K562 (cell line): ENCODE measurements around the gene C14orf39. TPM values are rescaled to one million over a fixed set of nuclear protein-coding genes. Genes with fewer than 3 reads are reported as not detected.

Experiments
- ATAC-seq: fragments of 200-7000 bp; cut with Tn5 transposase; 3 replicates; pipeline ENCODE4 v1.9.1; 2020; ENCODE audit warnings: moderate library complexity
- BruUV-seq: library from RNA; stranded (reverse); fragments of 400-500 nt; replicated peaks from 2 replicates; lab custom pipeline; 2021; lab: Mats Ljungman, UMichigan
- CTCF ChIA-PET: fragments of 300-600 bp; formaldehyde crosslinking; extraction: SDS; loops from one replicate; lab custom pipeline; 2021; ENCODE audit warnings: low intra/inter-chr PET ratio; lab: Yijun Ruan, JAX
- POLR2A ChIA-PET: fragments of 300-600, 350-650 bp; sonication (Branson Sonifier 250); formaldehyde crosslinking; extraction: SDS; loops from one replicate; lab custom pipeline; 2021; ENCODE audit warnings: antibody characterized with exemption, inconsistent platforms; lab: Yijun Ruan, JAX
- DNase-seq, 4 experiments: peaks; one replicate each; pipeline versions ENCODE4 v3.0.0 to v3.0.0-alpha.2; 2011 to 2018; ENCODE audit warnings: low spot score in 3 of 4, mixed read lengths in 3 of 4; ENCODE audit errors: extremely low read depth in 1 of 4
- FAIRE-seq: peaks from 2 replicates; lab custom pipeline; 2011; peaks lifted over from hg19 to GRCh38; lab: Jason Lieb, UNC
- H2AFZ ChIP-seq: 2 replicates; pipeline ENCODE4 v1.6.0; 2011; ENCODE audit warnings: low read depth, low read length, control low read depth, inconsistent platforms
- H3K27ac ChIP-seq: fragments of 200-600 bp; 3 replicates; pipeline ENCODE4 v1.8.0; 2011; ENCODE audit warnings: low read depth, mild to moderate bottlenecking, control low read depth, inconsistent platforms, low read length, moderate library complexity, mixed read lengths; ENCODE audit errors: extremely low read depth
- H3K27me3 ChIP-seq, 2 experiments: fragments of 300-600 bp in 1 of 2; 2 replicates in 1 of 2; 3 replicates in 1 of 2; pipeline versions ENCODE4 v1.6.0 to v1.8.0; 2011; ENCODE audit warnings: inconsistent platforms in 2 of 2, low read length in 2 of 2, mild to moderate bottlenecking in 1 of 2, mixed read lengths in 1 of 2, moderate library complexity in 1 of 2; ENCODE audit not compliant: control insufficient read depth in 2 of 2, insufficient read depth in 2 of 2
- H3K36me3 ChIP-seq: fragments of 300-600 bp; 3 replicates; pipeline ENCODE4 v1.8.0; 2011; ENCODE audit warnings: mild to moderate bottlenecking, low read length, inconsistent platforms; ENCODE audit not compliant: control insufficient read depth, insufficient read depth
- H3K4me1 ChIP-seq, 2 experiments: fragments of 200-600 bp in 1 of 2; replicated peaks in 1 of 2; 2 replicates in 1 of 2; 3 replicates in 1 of 2; pipeline versions ENCODE4 v1.5.1 to v1.8.0; 2011; ENCODE audit warnings: inconsistent platforms in 2 of 2, low read length in 2 of 2, mild to moderate bottlenecking in 1 of 2, mixed read lengths in 1 of 2, moderate library complexity in 1 of 2; ENCODE audit not compliant: control insufficient read depth in 2 of 2, insufficient read depth in 2 of 2
- H3K4me2 ChIP-seq: 2 replicates; pipeline ENCODE4 v1.6.1; 2011; ENCODE audit warnings: low read length, control low read depth, inconsistent platforms, mixed read lengths; ENCODE audit not compliant: insufficient read depth
- H3K4me3 ChIP-seq: fragments of 200-600 bp; sonication (generic), shearing (Covaris generic); 2 replicates; pipeline ENCODE4 v1.5.1; 2016; ENCODE audit warnings: control low read depth, inconsistent platforms
- H3K79me2 ChIP-seq: fragments of 200-600 bp; 3 replicates; pipeline ENCODE4 v1.8.0; 2011; ENCODE audit warnings: low read length, inconsistent platforms; ENCODE audit not compliant: control insufficient read depth, insufficient read depth
- H3K9ac ChIP-seq, 2 experiments: 2 replicates each; pipeline versions ENCODE4 v1.6.0 to v1.6.1; 2011; ENCODE audit warnings: low read depth in 2 of 2, low read length in 2 of 2, control low read depth in 1 of 2, inconsistent platforms in 1 of 2, mild to moderate bottlenecking in 1 of 2, mixed read lengths in 1 of 2; ENCODE audit not compliant: insufficient read depth in 1 of 2
- H3K9me1 ChIP-seq: one replicate; pipeline ENCODE4 v1.6.0; 2011; ENCODE audit warnings: inconsistent platforms, mild to moderate bottlenecking, low read length, moderate library complexity; ENCODE audit not compliant: control insufficient read depth, insufficient read depth
- H3K9me3 ChIP-seq: replicated peaks from 2 replicates; pipeline ENCODE4 v1.5.1; 2011; ENCODE audit warnings: low read depth, low read length, inconsistent platforms; ENCODE audit not compliant: control insufficient read depth, insufficient read depth
- H4K20me1 ChIP-seq: replicated peaks from 2 replicates; pipeline ENCODE4 v1.6.1; 2011; ENCODE audit warnings: low read length, inconsistent platforms, mixed read lengths; ENCODE audit not compliant: control insufficient read depth, insufficient read depth
- BCL6 ChIP-seq: fragments of 250-450 bp; sonication (Bioruptor Pico); IDR thresholded peaks from 2 replicates; pipeline ENCODE4 v1.4.0; 2020
- EZH2 ChIP-seq: IDR thresholded peaks from 2 replicates; pipeline ENCODE4 v1.6.1; 2012; ENCODE audit warnings: low read depth, mild to moderate bottlenecking, inconsistent platforms, low read length, borderline replicate concordance
- HNRNPL ChIP-seq: fragments of 200-400 bp; formaldehyde crosslinking; IDR thresholded peaks from 2 replicates; pipeline ENCODE4 v1.6.1; 2017; ENCODE audit warnings: low read depth, mild to moderate bottlenecking, low read length
- POLR2A ChIP-seq: fragments of 450-650 bp; conservative IDR thresholded peaks from 2 replicates; pipeline ENCODE4 v1.6.1; 2016
- PTTG1 ChIP-seq: fragments of 450-650 bp; IDR thresholded peaks from 2 replicates; pipeline ENCODE4 v1.6.1; 2016; ENCODE audit warnings: low read depth, mild to moderate bottlenecking, missing genetic modification characterization, missing compliant biosample characterization
- RBM39 ChIP-seq: fragments of 200-400 bp; formaldehyde crosslinking; optimal IDR thresholded peaks from 2 replicates; pipeline ENCODE3; 2018; ENCODE audit warnings: low read depth, low read length
- ZFX ChIP-seq: sonication (generic); formaldehyde crosslinking; IDR thresholded peaks from 2 replicates; pipeline ENCODE4 v1.8.0; 2022; ENCODE audit warnings: mild to moderate bottlenecking, missing genetic modification reagents, moderate library complexity
- WGBS: fragments of 100-300 bp; shearing (Covaris generic); methylation state at CpG from one replicate; pipeline ENCODE4 v1.1.6; 2016; ENCODE audit warnings: low coverage, mixed read lengths; ENCODE audit not compliant: insufficient coverage; ENCODE audit errors: missing lambda C conversion rate; 5-methylcytosine and 5-hydroxymethylcytosine counted together
- in situ Hi-C: fragments of 300-500 bp; cut with MboI; formaldehyde crosslinking; loops from 4 replicates; pipeline ENCODE4 v1.15.0; 2018; ENCODE audit warnings: inconsistent platforms, mixed read lengths
- intact Hi-C: fragments of 100-400 bp; cut with micrococcal nuclease; formaldehyde crosslinking; loops from 2 replicates; pipeline ENCODE4 v1.14.2; 2022
- polyA plus RNA-seq, 8 experiments: library from polyadenylated mRNA; depleted of rRNA in 4 of 8; stranded (reverse) in 5 of 8; unstranded in 3 of 8; fragments of >200 nt; fragmentation: Nextera tagmentation in 2 of 8; fragmentation: Illumina TruSeq in 1 of 8; extraction: Ambion mirVana in 2 of 8; extraction: Trizol in 1 of 8; gene quantifications; 2 replicates each; pipeline versions ENCODE4 v1.2.1 to v1.2.3, GENCODE V29; 2011 to 2014; ENCODE audit warnings: inconsistent platforms in 1 of 8, missing spikeins in 1 of 8
- total RNA-seq, 7 experiments: library from RNA; depleted of rRNA in 6 of 7; stranded (reverse); fragments of >200 nt in 6 of 7; fragmentation: Illumina TruSeq in 2 of 7; extraction: Trizol in 2 of 7; gene quantifications; 2 replicates each; pipeline versions ENCODE4 v1.2.1 to v1.2.3, GENCODE V29; 2011 to 2021; ENCODE audit warnings: low replicate concordance in 1 of 7
- TF ChIP-seq, protein P1 (sequence below): IDR thresholded peaks from 3 replicates; pipeline ENCODE4 v1.6.1; 2011; ENCODE audit warnings: borderline replicate concordance, mild to moderate bottlenecking; ENCODE audit not compliant: insufficient read length, insufficient read depth
- TF ChIP-seq, protein P2 (sequence below): fragments of 450-650 bp; formaldehyde crosslinking; IDR thresholded peaks from 2 replicates; pipeline ENCODE4 v1.4.0; 2020; ENCODE audit warnings: mild to moderate bottlenecking, moderate library complexity
- TF ChIP-seq, protein P3 (sequence below): sonication (generic); formaldehyde crosslinking; IDR thresholded peaks from 2 replicates; pipeline ENCODE4 v1.8.1; 2023; ENCODE audit warnings: missing genetic modification reagents, mild to moderate bottlenecking, borderline replicate concordance

Gene C14orf39
- total and polyA plus RNA-seq, 9 of the 15 experiments (the other 6 are each of a cell fraction or from before 2014, with no cell fraction given) = 0.54 to 6.7 (median 1.4) TPM

DNA sequence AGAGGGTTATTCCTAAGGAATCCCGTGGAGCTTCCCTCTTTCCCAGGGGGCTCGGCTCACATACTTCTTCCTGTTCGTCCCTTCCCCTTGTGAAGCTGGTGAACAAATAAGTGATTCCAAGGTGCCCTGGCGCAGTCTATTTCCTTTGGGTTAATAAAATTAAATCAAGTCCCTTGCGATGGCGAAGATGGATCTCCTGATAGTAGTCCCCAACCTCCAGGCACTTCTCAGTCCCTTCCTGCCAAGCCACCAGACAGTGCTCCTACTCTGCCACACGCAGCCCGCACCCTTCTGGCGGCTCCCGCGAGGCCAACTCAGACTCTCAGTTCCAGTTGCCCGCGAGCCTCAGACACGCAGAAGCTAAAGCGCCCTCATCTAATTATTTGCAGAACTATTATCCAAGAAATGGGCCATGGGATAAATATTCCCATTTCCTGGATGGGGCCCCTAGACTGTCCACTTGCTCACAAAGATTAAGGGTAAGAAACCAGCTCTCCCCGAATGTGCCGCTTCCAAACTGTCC is 20.7 kb upstream of the C14orf39 start:
- ChIA-PET CTCF (no interaction called here), POLR2A (no interaction called here)
- in situ Hi-C loops (no loop called here), intact Hi-C loops (no loop called here)
- H3K9ac ChIP-seq = no peak overlapping the region
- no peaks in the 10 kb centered on the region for H3K79me2 ChIP-seq
- H3K9me1 ChIP-seq = no peaks in the 10 kb centered on the region
- ATAC-seq = no peak
- H2AFZ ChIP-seq = no peak overlapping the region
- no TSS peak for BruUV-seq
- no peaks in the 10 kb centered on the region for H4K20me1 ChIP-seq
- no peak for FAIRE-seq
- H3K9me3 ChIP-seq = no peaks in the 10 kb centered on the region
- H3K36me3 ChIP-seq = no peaks in the 10 kb centered on the region
- no peak overlapping the region for H3K27ac ChIP-seq
- DNase-seq = no peak
- H3K4me2 ChIP-seq = no peak overlapping the region
- WGBS = 4% methylated on average over 15 of the region's 17 CpGs
- H3K27me3 ChIP-seq = peaks cover 19 to 54% of the 10 kb centered on the region in 2 experiments; a peak in 4 of 5 replicates
- TF ChIP-seq RBM39 (no peak), EZH2 (no peak), PTTG1 (tag) (no peak), BCL6 (CRISPR knock-in tag) (no peak), POLR2A (no peak), HNRNPL (no peak), ZFX (CRISPR knock-in tag) (no peak)
- TF ChIP-seq, protein P1, sequence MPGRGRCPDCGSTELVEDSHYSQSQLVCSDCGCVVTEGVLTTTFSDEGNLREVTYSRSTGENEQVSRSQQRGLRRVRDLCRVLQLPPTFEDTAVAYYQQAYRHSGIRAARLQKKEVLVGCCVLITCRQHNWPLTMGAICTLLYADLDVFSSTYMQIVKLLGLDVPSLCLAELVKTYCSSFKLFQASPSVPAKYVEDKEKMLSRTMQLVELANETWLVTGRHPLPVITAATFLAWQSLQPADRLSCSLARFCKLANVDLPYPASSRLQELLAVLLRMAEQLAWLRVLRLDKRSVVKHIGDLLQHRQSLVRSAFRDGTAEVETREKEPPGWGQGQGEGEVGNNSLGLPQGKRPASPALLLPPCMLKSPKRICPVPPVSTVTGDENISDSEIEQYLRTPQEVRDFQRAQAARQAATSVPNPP = no peak
- TF ChIP-seq, protein P2, sequence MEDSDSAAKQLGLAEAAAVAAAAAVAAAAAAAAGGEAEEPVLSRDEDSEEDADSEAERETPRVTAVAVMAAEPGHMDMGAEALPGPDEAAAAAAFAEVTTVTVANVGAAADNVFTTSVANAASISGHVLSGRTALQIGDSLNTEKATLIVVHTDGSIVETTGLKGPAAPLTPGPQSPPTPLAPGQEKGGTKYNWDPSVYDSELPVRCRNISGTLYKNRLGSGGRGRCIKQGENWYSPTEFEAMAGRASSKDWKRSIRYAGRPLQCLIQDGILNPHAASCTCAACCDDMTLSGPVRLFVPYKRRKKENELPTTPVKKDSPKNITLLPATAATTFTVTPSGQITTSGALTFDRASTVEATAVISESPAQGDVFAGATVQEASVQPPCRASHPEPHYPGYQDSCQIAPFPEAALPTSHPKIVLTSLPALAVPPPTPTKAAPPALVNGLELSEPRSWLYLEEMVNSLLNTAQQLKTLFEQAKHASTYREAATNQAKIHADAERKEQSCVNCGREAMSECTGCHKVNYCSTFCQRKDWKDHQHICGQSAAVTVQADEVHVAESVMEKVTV = no peak
- TF ChIP-seq, protein P3, sequence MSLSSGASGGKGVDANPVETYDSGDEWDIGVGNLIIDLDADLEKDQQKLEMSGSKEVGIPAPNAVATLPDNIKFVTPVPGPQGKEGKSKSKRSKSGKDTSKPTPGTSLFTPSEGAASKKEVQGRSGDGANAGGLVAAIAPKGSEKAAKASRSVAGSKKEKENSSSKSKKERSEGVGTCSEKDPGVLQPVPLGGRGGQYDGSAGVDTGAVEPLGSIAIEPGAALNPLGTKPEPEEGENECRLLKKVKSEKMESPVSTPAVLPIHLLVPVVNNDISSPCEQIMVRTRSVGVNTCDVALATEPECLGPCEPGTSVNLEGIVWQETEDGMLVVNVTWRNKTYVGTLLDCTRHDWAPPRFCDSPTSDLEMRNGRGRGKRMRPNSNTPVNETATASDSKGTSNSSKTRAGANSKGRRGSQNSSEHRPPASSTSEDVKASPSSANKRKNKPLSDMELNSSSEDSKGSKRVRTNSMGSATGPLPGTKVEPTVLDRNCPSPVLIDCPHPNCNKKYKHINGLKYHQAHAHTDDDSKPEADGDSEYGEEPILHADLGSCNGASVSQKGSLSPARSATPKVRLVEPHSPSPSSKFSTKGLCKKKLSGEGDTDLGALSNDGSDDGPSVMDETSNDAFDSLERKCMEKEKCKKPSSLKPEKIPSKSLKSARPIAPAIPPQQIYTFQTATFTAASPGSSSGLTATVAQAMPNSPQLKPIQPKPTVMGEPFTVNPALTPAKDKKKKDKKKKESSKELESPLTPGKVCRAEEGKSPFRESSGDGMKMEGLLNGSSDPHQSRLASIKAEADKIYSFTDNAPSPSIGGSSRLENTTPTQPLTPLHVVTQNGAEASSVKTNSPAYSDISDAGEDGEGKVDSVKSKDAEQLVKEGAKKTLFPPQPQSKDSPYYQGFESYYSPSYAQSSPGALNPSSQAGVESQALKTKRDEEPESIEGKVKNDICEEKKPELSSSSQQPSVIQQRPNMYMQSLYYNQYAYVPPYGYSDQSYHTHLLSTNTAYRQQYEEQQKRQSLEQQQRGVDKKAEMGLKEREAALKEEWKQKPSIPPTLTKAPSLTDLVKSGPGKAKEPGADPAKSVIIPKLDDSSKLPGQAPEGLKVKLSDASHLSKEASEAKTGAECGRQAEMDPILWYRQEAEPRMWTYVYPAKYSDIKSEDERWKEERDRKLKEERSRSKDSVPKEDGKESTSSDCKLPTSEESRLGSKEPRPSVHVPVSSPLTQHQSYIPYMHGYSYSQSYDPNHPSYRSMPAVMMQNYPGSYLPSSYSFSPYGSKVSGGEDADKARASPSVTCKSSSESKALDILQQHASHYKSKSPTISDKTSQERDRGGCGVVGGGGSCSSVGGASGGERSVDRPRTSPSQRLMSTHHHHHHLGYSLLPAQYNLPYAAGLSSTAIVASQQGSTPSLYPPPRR (CRISPR knock-in tag) = no peak
- peaks cover 0 to 17% of the 10 kb centered on the region in 2 experiments; a peak in 1 of 5 replicates for H3K4me1 ChIP-seq
- no peak overlapping the region for H3K4me3 ChIP-seq
